Endodermal cell (in vitro differentiated cells): ENCODE data around the gene HMGCR. TPM values are rescaled to one million over a fixed set of nuclear protein-coding genes. Genes with fewer than 3 reads are reported as not detected.

Source experiments
- DNase-seq: peaks from one replicate; pipeline ENCODE4 v3.0.0-alpha.2; 2017
- H3K27ac ChIP-seq: 2 replicates; pipeline ENCODE4 v1.5.1; 2013; ENCODE audit warnings: mild to moderate bottlenecking, low read depth, low read length, moderate library complexity
- H3K27me3 ChIP-seq: 2 replicates; pipeline ENCODE4 v1.6.1; 2013; ENCODE audit warnings: mild to moderate bottlenecking, low read length, moderate library complexity; ENCODE audit not compliant: insufficient read depth, control insufficient read depth, poor library complexity, severe bottlenecking
- H3K36me3 ChIP-seq: 2 replicates; pipeline ENCODE4 v1.7.0; 2013; ENCODE audit warnings: mild to moderate bottlenecking, low read length, moderate library complexity; ENCODE audit not compliant: control insufficient read depth, insufficient read depth
- H3K4me1 ChIP-seq: one replicate; pipeline ENCODE4 v1.7.0; 2013; ENCODE audit warnings: low read length; ENCODE audit not compliant: control insufficient read depth, insufficient read depth
- H3K4me3 ChIP-seq: 2 replicates; pipeline ENCODE4 v1.5.1; 2013; ENCODE audit warnings: mild to moderate bottlenecking, low read length, moderate library complexity
- H3K9ac ChIP-seq: 2 replicates; pipeline ENCODE4 v1.6.1; 2013; ENCODE audit warnings: mild to moderate bottlenecking, low read length, moderate library complexity; ENCODE audit not compliant: poor library complexity, severe bottlenecking; ENCODE audit errors: extremely low read depth
- H3K9me3 ChIP-seq: 2 replicates; pipeline ENCODE4 v1.6.1; 2013; ENCODE audit warnings: mild to moderate bottlenecking, low read length, moderate library complexity; ENCODE audit not compliant: control insufficient read depth
- H3K27ac Mint-ChIP-seq: 2 replicates; pipeline ENCODE4 v1.8.0; 2020; ENCODE audit warnings: mixed read lengths
- H3K27me3 Mint-ChIP-seq: 2 replicates; pipeline ENCODE4 v1.8.0; 2021; ENCODE audit warnings: mild to moderate bottlenecking, mixed read lengths; ENCODE audit not compliant: insufficient read depth
- H3K36me3 Mint-ChIP-seq: 2 replicates; pipeline ENCODE4 v1.8.0; 2020; ENCODE audit warnings: low read depth, mixed read lengths
- H3K4me1 Mint-ChIP-seq: 2 replicates; pipeline ENCODE4 v1.8.0; 2020; ENCODE audit warnings: mixed read lengths
- H3K4me3 Mint-ChIP-seq: 2 replicates; pipeline ENCODE4 v1.8.0; 2020; ENCODE audit warnings: mild to moderate bottlenecking, moderate library complexity, mixed read lengths
- H3K9me3 Mint-ChIP-seq: 2 replicates; pipeline ENCODE4 v1.8.0; 2020; ENCODE audit warnings: mild to moderate bottlenecking, mixed read lengths
- CTCF ChIP-seq: fragments of 200-600 bp; sonication (generic); conservative IDR thresholded peaks from 2 replicates; pipeline ENCODE4 v1.5.0; 2021; ENCODE audit warnings: antibody characterized with exemption, mild to moderate bottlenecking
- WGBS, 2 experiments: methylation state at CpG; one replicate each; pipeline versions ENCODE4 v1.1.5 to v1.1.7; 2013; ENCODE audit warnings: missing lambda C conversion rate in 2 of 2, mixed read lengths in 1 of 2; ENCODE audit not compliant: insufficient coverage in 1 of 2, insufficient read length in 1 of 2; 5-methylcytosine and 5-hydroxymethylcytosine counted together
- total RNA-seq, 2 donors: library from RNA; stranded (reverse); fragmentation: NEBNext Ultra II Directional in 1 of 2; extraction: Animal tissue kit (Norgen Biotek cat#: 25700) in 1 of 2; gene quantifications; 2 replicates in 1 of 2; 3 replicates in 1 of 2; pipeline ENCODE4 v1.2.1, GENCODE V29; 2021

Gene HMGCR
- total RNA-seq, 2 donors from 2014 or later, result 114 to 162 TPM

GRCh38 chr5:75351139-75351926 lies 14.3 kb downstream of the HMGCR start:
- Mint-ChIP-seq H3K27me3 (no peaks in the 10 kb centered on the region), H3K4me3 (no peak overlapping the region), H3K4me1 (no peaks in the 10 kb centered on the region), H3K9me3 (no peaks in the 10 kb centered on the region), H3K27ac (no peak overlapping the region), H3K36me3 (peaks cover 73% of the 10 kb centered on the region)
- 84 to 95% methylated on average over 3 to 7 of the region's 7 CpGs for WGBS, 2 experiments
- Histone ChIP-seq H3K4me3 (no peak overlapping the region), H3K9me3 (no peaks in the 10 kb centered on the region), H3K9ac (no peak overlapping the region), H3K4me1 (no peaks in the 10 kb centered on the region), H3K36me3 (peaks cover 97% of the 10 kb centered on the region), H3K27me3 (no peaks in the 10 kb centered on the region), H3K27ac (no peak overlapping the region)
- no peak for TF ChIP-seq CTCF
- DNase-seq, result no peak

DNA sequence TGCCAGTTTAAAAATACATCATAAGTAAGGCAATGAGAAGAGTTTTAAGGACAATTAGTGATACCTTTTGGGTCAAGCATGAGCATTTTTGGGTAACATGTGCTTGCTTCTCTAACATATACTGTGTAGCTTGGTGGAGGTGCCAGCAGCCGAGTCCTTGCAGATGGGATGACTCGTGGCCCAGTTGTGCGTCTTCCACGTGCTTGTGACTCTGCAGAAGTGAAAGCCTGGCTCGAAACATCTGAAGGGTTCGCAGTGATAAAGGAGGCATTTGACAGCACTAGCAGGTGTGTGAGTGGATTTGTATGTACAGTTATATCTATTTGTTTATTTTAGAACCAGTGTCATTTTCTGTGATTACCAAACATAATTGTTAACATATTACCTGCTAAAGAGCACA lies 18.2 kb downstream of the HMGCR start:
- Histone ChIP-seq H3K4me3 (no peak overlapping the region), H3K27ac (no peak overlapping the region), H3K9ac (no peak overlapping the region), H3K36me3 (peaks cover 98% of the 10 kb centered on the region), H3K9me3 (no peaks in the 10 kb centered on the region), H3K27me3 (no peaks in the 10 kb centered on the region), H3K4me1 (no peaks in the 10 kb centered on the region)
- peaks cover 77% of the 10 kb centered on the region for H3K36me3 Mint-ChIP-seq
- H3K4me1 Mint-ChIP-seq, result no peaks in the 10 kb centered on the region
- 96 to 100% methylated on average over 4 to 6 of the region's 6 CpGs for WGBS, 2 experiments
- no peaks in the 10 kb centered on the region for H3K27me3 Mint-ChIP-seq
- DNase-seq, result no peak
- no peak overlapping the region for H3K4me3 Mint-ChIP-seq
- no peaks in the 10 kb centered on the region for H3K9me3 Mint-ChIP-seq
- no peak for TF ChIP-seq CTCF
- no peak overlapping the region for H3K27ac Mint-ChIP-seq

DNA sequence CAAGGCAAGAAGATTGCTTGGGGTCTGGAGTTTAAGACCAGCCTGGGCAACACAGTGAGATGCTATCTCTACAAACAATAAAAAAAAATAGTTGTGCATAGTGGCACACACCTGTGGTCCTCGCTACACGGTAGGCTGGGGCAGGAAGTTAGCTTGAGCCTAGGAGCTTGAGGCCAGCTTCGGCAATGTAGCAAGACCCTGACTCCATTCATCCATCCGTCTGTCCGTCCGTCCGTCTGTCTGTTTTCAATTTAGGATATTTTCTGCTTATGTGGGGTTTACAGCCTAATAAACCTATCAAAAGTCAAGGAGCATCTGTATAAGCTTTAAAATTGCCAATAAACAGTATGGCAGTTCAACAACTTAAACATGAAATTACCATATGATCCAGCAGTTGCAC lies 19.7 kb downstream of the HMGCR start:
- Histone ChIP-seq H3K27ac (no peak overlapping the region), H3K4me1 (no peaks in the 10 kb centered on the region), H3K4me3 (no peak overlapping the region), H3K9me3 (no peaks in the 10 kb centered on the region), H3K9ac (no peak overlapping the region), H3K27me3 (no peaks in the 10 kb centered on the region), H3K36me3 (peaks cover 98% of the 10 kb centered on the region)
- Mint-ChIP-seq H3K9me3 (no peaks in the 10 kb centered on the region), H3K36me3 (peaks cover 69% of the 10 kb centered on the region), H3K4me1 (peaks cover 5% of the 10 kb centered on the region), H3K27ac (no peak overlapping the region), H3K4me3 (no peak overlapping the region), H3K27me3 (no peaks in the 10 kb centered on the region)
- no peak for TF ChIP-seq CTCF
- DNase-seq, result no peak
- 75 to 77% methylated on average over 2 to 7 of the region's 7 CpGs for WGBS, 2 experiments
